ENCODE data around the gene PITPNM1. TPM values are rescaled to one million over a fixed set of nuclear protein-coding genes. Genes with fewer than 3 reads are reported as not detected.

The PITPNM1 gene
- total RNA-seq, 4 donors from 2014 or later = 7.3 to 19.9 (median 12.6) TPM

DNA sequence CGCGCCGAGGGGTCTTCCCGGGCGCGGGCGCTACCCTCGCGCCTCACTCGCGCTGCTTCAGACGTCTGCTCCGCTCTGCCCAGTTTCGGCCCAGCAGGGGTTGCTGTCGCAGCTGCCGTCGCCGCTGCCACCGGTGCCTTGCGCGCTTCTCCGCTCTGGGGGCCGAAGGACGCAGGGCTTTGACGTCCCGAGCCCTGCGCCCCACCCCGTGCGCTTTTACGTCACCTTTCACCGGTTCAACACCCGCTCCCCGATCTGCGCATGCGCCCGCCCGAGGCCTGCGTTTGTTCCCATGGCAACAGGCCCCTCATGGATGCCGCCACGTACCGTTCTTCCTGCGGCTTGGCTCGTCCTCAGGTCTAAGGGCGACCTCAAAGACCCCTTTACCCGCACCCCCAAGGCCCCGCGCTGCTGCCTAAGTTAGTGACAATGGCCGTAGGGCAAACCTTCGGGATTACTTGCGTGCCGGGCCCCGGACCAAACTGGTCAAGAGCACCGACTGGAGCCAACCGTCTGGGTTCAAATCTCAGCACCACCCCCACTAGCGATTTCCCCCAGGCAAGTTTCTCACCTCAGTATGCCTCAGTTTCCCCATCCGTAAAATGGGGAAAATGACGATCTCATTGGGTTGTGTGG lies 3.4 kb upstream of the PITPNM1 start:
- TF ChIP-seq POLR2A (IDR thresholded peaks at IDR 0.05) = peak in 1 of 2 donors; percentile 22
- TF ChIP-seq, protein P1, sequence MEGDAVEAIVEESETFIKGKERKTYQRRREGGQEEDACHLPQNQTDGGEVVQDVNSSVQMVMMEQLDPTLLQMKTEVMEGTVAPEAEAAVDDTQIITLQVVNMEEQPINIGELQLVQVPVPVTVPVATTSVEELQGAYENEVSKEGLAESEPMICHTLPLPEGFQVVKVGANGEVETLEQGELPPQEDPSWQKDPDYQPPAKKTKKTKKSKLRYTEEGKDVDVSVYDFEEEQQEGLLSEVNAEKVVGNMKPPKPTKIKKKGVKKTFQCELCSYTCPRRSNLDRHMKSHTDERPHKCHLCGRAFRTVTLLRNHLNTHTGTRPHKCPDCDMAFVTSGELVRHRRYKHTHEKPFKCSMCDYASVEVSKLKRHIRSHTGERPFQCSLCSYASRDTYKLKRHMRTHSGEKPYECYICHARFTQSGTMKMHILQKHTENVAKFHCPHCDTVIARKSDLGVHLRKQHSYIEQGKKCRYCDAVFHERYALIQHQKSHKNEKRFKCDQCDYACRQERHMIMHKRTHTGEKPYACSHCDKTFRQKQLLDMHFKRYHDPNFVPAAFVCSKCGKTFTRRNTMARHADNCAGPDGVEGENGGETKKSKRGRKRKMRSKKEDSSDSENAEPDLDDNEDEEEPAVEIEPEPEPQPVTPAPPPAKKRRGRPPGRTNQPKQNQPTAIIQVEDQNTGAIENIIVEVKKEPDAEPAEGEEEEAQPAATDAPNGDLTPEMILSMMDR (IDR thresholded peaks at IDR 0.05) = no peak
- WGBS, 2 donors = 1 to 2% methylated on average over 40 to 45 of the region's 57 CpGs
- DNase-seq (ENCODE audit: low spot score in 2 of 2) = peak; percentile 96 to 99
- peak overlapping the region; percentile 58 for H3K4me3 ChIP-seq (ENCODE audit: low read depth, poor library complexity, severe bottlenecking)
- intact Hi-C loops (cut with DNase I; ENCODE audit: low total_unique reads) = loop anchor here (10.0 kb wide), 1 partner anchor 114 kb away; the partner anchor contains the start of gene RAD9A

DNA sequence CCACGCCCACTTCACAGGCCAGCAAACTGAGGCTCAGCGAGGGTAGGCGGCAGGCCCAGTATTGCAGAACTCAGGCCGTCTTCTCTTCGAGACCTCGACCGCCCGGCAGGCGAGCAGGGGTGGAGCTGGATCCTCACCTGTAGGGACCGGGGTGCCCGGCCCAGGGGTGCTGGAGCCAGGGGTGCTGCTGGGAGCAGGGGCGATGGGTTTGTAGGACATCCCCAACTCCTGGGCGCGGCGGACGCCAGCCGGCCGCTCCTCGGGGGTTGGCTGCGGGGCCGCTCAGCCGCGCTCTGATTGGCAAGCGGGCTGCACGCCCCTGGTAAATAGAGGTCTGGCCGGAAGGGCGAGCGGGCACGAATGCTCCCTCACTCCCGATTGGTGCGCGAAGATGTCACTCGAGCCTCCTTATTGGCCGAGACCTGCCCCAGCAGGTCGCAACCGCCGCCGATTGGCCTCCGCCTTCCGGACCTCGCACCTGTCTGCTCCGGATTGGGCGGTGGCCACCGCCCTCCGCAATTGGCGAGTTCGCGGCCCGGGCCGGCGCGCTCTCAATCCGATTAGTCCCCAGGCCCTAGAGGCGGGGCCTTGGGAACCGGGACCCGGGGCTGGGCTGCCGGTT lies 2.8 kb upstream of the PITPNM1 start, which contains the start of gene CDK2AP2:
CDK2AP2 (minus strand) TSS at position 299 of the 622 bp plus-strand sequence; CDS start at position 219, 80 bp downstream.
- TF ChIP-seq, protein P1 (IDR thresholded peaks at IDR 0.05) = no peak
- TF ChIP-seq POLR2A (IDR thresholded peaks at IDR 0.05) = no peak
- WGBS, 2 donors = 0 to 1% methylated on average over 21 to 30 of the region's 57 CpGs
- peak; percentile 98 to 100 for DNase-seq (ENCODE audit: low spot score in 2 of 2)
- intact Hi-C loops (cut with DNase I; ENCODE audit: low total_unique reads) = loop anchor here (10.0 kb wide), 1 partner anchor 113 kb away; the partner anchor contains the start of gene RAD9A
- H3K4me3 ChIP-seq (ENCODE audit: low read depth, poor library complexity, severe bottlenecking) = peak within 1 kb of the TSS; percentile 58

DNA sequence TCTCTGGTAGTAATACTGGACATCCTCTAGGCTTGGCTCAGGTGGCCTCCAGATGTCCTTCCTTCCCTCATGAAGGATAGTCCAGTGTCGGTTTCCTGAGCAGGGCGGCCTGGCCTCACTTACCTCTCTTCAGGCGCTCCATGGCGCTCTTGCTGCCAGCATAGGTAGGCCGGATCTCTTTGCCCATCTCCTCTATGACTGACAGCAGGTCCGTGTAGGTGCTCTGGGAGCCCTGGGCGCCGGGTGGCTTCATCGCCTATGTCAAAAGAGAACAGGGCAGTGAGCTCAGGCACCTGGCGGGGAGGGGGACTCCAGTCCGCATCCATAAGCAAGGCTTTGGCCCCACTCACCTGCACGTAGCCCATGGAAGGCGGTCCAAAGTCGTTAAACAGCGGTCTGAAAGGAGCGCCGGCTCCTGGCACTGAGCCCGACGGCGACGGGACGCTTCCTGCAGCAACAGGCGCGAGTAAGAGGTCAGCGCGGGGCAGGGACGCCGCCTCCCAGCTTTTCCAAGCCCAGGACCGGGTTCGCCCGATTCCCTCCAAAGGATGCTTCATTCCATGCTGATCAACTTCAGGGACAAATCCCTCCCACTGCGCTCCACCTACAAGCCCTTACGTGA lies 2.2 kb upstream of the PITPNM1 start:
- intact Hi-C loops (cut with DNase I; ENCODE audit: low total_unique reads) = loop anchor here (10.0 kb wide), 1 partner anchor 113 kb away; the partner anchor contains the start of gene RAD9A
- WGBS, 2 donors = 36 to 37% methylated on average over 32 to 33 of the region's 33 CpGs
- peak overlapping the region; percentile 16 for H3K4me3 ChIP-seq (ENCODE audit: low read depth, poor library complexity, severe bottlenecking)
- TF ChIP-seq, protein P1 (IDR thresholded peaks at IDR 0.05) = no peak
- TF ChIP-seq POLR2A (IDR thresholded peaks at IDR 0.05) = no peak
- peak in 1 of 2 donors; percentile 92 for DNase-seq (ENCODE audit: low spot score in 2 of 2)

DNA sequence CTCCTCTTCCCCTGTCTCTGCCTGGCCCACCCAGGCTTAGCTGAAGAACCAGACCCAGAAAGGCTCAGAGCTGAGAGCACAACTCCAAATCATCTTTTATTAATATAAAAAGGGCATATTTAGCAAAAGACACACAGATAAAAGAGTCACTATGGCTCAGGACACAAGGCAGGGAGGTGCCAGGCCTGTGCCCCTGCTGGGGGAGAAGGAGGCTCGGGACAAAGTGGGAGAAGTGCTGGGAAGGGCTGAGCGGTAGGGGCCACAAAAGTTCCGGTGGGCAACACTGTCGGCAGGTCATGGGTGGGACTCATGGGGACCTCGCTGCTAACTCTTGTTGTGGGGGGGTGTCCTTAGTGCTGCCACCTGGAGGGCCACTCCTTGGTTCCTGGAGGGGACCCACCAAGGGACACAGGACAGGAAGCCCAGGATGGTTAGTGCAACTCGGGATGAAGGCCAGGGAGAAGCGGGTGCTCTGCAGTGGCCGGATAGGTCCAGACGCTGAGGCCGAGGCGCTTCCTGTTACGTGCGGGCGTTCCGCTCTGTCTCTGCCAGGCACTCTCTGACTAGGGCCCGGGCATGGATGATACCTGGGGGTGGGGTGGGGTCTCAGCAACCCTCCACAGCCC lies 1.4 kb upstream of the PITPNM1 start:
- DNase-seq (ENCODE audit: low spot score in 2 of 2) = no peak
- 73 to 80% methylated on average over 16 of the region's 16 CpGs for WGBS, 2 donors
- intact Hi-C loops (cut with DNase I; ENCODE audit: low total_unique reads) = loop anchor here (10.0 kb wide), 1 partner anchor 112 kb away; the partner anchor contains the start of gene RAD9A
- no peak for TF ChIP-seq POLR2A (IDR thresholded peaks at IDR 0.05)
- TF ChIP-seq, protein P1 (IDR thresholded peaks at IDR 0.05) = no peak
- no peak overlapping the region for H3K4me3 ChIP-seq (ENCODE audit: low read depth, poor library complexity, severe bottlenecking)

DNA sequence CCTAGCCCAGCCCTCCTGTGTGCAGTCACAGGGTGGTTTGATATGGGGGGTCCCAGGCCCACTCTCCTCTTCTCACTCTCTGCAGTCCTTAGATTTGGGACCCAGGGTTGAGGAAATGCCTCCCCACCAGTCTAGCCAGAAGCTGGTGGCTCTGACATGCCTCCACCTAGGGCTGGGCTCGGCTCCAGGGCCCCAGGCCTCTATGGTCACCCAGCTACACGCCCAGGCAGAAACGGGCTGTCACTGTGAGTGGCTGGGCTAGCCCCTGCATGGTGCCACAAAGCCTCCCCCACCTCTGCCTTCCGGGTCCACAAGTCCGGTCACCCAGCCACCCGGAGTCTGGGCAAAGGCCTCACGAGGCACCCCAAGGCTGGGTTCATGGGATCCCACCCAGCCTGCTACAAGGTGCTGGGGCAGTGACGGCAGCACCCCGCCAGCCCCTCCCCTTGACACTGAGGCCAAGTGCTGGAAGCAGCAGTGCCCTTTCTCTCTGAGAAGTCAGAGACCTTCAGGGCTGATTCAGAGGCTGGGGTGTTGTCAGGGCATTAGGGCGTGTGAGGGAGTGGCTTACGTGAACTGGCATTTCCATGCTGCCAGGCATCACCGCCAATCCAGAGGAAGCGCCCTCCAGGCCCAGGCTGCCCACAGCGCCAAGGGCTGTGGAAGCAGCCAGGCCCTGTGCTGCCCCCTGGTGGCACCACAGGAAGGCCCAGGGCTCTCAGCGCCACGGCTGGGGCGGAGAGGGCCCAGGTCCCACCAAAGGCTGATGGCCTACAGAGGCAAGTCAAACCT lies 638 bp upstream of the PITPNM1 start:
- peak; percentile 89 to 97 for DNase-seq (ENCODE audit: low spot score in 2 of 2)
- TF ChIP-seq, protein P1 (IDR thresholded peaks at IDR 0.05) = peak in 1 of 3 donors; percentile 65
- TF ChIP-seq POLR2A (IDR thresholded peaks at IDR 0.05) = no peak
- WGBS, 2 donors = 3 to 5% methylated on average over 7 to 14 of the region's 17 CpGs
- peak overlapping the region; percentile 48 for H3K4me3 ChIP-seq (ENCODE audit: low read depth, poor library complexity, severe bottlenecking)
- intact Hi-C loops (cut with DNase I; ENCODE audit: low total_unique reads) = loop anchor here (10.0 kb wide), 1 partner anchor 111 kb away; the partner anchor contains the start of gene RAD9A
